HCT116 (cell line): ENCODE data around the gene RYR3. TPM values are rescaled to one million over a fixed set of nuclear protein-coding genes. Genes with fewer than 3 reads are reported as not detected.
"Not testable (repeated sequence)": the region's sequence is repeated elsewhere in the genome, so short reads cannot be mapped to it uniquely, and the experiment has no call there.

Experiments
- ATAC-seq: fragments of 200-7000 bp; cut with Tn5 transposase; 2 replicates; pipeline ENCODE4 v1.9.1; 2020; ENCODE audit warnings: mild to moderate bottlenecking, moderate library complexity
- BruUV-seq: library from RNA; stranded (reverse); fragments of 400-500 nt; replicated peaks from 2 replicates; lab custom pipeline; 2021; lab: Mats Ljungman, UMichigan
- CTCF ChIA-PET: fragments of 300-600 bp; sonication (Branson Sonifier 250); formaldehyde crosslinking; loops from one replicate; lab custom pipeline; 2021; ENCODE audit warnings: antibody characterized with exemption; lab: Charles Lee
- POLR2A ChIA-PET: fragments of 300-600, 350-600 bp; sonication (Branson Sonifier 250); formaldehyde crosslinking; loops from one replicate; lab custom pipeline; 2021; ENCODE audit warnings: antibody characterized with exemption; lab: Charles Lee
- RAD21 ChIA-PET, 2 experiments: fragments of 300-600 bp; sonication (Branson Sonifier 250); formaldehyde crosslinking; loops; one replicate each; lab custom pipeline; 2023; ENCODE audit warnings: low total read pairs in 2 of 2; ENCODE audit not compliant: uncharacterized antibody in 2 of 2, unreplicated experiment in 2 of 2, low non-redundant PET in 1 of 2; lab: Charles Lee
- DNase-seq: peaks from one replicate; pipeline ENCODE4 v3.0.0-alpha.2; 2010; ENCODE audit warnings: low read depth, low spot score
- H2AFZ ChIP-seq: fragments of 200-600 bp; shearing (Covaris generic), sonication (generic); 2 replicates; pipeline ENCODE4 v1.6.1; 2017; ENCODE audit warnings: low read depth, mixed run types, mixed read lengths, antibody characterized with exemption, low read length; ENCODE audit not compliant: poor library complexity, severe bottlenecking
- H3K27ac ChIP-seq: 2 replicates; pipeline ENCODE4 v1.5.1; 2012; ENCODE audit warnings: low read depth, low read length
- H3K27me3 ChIP-seq: fragments of 200-600 bp; sonication (generic); 2 replicates; pipeline ENCODE4 v1.6.1; 2016; ENCODE audit warnings: mixed run types, low read length, mixed read lengths; ENCODE audit not compliant: insufficient read depth
- H3K36me3 ChIP-seq, 2 experiments: fragments of 200-500 bp in 1 of 2; fragments of 200-600 bp in 1 of 2; sonication (Bioruptor generic) in 1 of 2; sonication (generic) in 1 of 2; 2 replicates each; pipeline versions ENCODE4 v1.5.1 to v1.6.1; 2014 to 2016; ENCODE audit warnings: low read length in 2 of 2, inconsistent platforms in 1 of 2, mixed read lengths in 1 of 2, mixed run types in 1 of 2; ENCODE audit not compliant: insufficient read depth in 2 of 2, control insufficient read depth in 1 of 2
- H3K4me1 ChIP-seq, 2 experiments: fragments of 200-600 bp in 1 of 2; sonication (generic) in 1 of 2; 2 replicates each; pipeline versions ENCODE4 v1.5.1 to v1.6.1; 2012 to 2017; ENCODE audit warnings: low read length in 2 of 2, inconsistent platforms in 1 of 2, mild to moderate bottlenecking in 1 of 2, mixed read lengths in 1 of 2, mixed run types in 1 of 2, moderate library complexity in 1 of 2; ENCODE audit not compliant: insufficient read depth in 2 of 2, control insufficient read depth in 1 of 2
- H3K4me2 ChIP-seq: fragments of 200-600 bp; sonication (generic); 2 replicates; pipeline ENCODE4 v1.6.1; 2017; ENCODE audit warnings: mixed run types, low read length, mixed read lengths
- H3K4me3 ChIP-seq, 2 experiments: fragments of 200-600 bp in 1 of 2; sonication (generic) in 1 of 2; replicated peaks in 1 of 2; 2 replicates each; pipeline ENCODE4 v1.5.1; 2011 to 2016; ENCODE audit warnings: low read length in 2 of 2, control low read depth in 1 of 2, low read depth in 1 of 2, mild to moderate bottlenecking in 1 of 2, mixed read lengths in 1 of 2, mixed run types in 1 of 2
- H3K79me2 ChIP-seq: fragments of 200-600 bp; sonication (generic); 2 replicates; pipeline ENCODE4 v1.6.1; 2017; ENCODE audit warnings: mild to moderate bottlenecking, mixed run types, low read length, moderate library complexity, mixed read lengths; ENCODE audit not compliant: insufficient read depth
- H3K9ac ChIP-seq: fragments of 200-600 bp; sonication (generic); 2 replicates; pipeline ENCODE4 v1.6.1; 2016; ENCODE audit warnings: low read length, mixed read lengths
- H3K9me2 ChIP-seq: fragments of 200-600 bp; sonication (generic), shearing (Covaris generic); 2 replicates; pipeline ENCODE4 v1.6.1; 2017; ENCODE audit warnings: mixed run types, mild to moderate bottlenecking, moderate library complexity; ENCODE audit not compliant: insufficient read depth
- H3K9me3 ChIP-seq, 2 experiments: fragments of 200-500 bp in 1 of 2; fragments of 200-600 bp in 1 of 2; sonication (Bioruptor generic) in 1 of 2; sonication (generic) in 1 of 2; 2 replicates each; pipeline ENCODE4 v1.6.1; 2014 to 2017; ENCODE audit warnings: low read length in 2 of 2, mixed read lengths in 2 of 2, inconsistent platforms in 1 of 2, low read depth in 1 of 2, mild to moderate bottlenecking in 1 of 2, mixed run types in 1 of 2, moderate library complexity in 1 of 2; ENCODE audit not compliant: control insufficient read depth in 1 of 2, insufficient read depth in 1 of 2
- H4K20me1 ChIP-seq: fragments of 200-600 bp; sonication (generic), shearing (Covaris generic); 2 replicates; pipeline ENCODE4 v1.6.1; 2017; ENCODE audit warnings: mixed run types, mild to moderate bottlenecking, moderate library complexity; ENCODE audit not compliant: insufficient read depth
- ATF3 ChIP-seq: IDR thresholded peaks from 2 replicates; pipeline ENCODE4 v1.6.1; 2012
- CBX3 ChIP-seq: IDR thresholded peaks from 2 replicates; pipeline ENCODE4 v1.6.1; 2012; ENCODE audit warnings: low read depth
- CEBPB ChIP-seq: IDR thresholded peaks from 2 replicates; pipeline ENCODE4 v1.6.1; 2012; ENCODE audit warnings: low read depth
- EGR1 ChIP-seq: IDR thresholded peaks from 2 replicates; pipeline ENCODE4 v1.6.1; 2012; ENCODE audit warnings: low read depth
- ELF1 ChIP-seq: IDR thresholded peaks from 2 replicates; pipeline ENCODE4 v1.6.1; 2012; ENCODE audit warnings: low read depth, borderline replicate concordance
- EZH2 ChIP-seq: fragments of 200-600 bp; sonication (generic); IDR thresholded peaks from 2 replicates; pipeline ENCODE4 v1.6.1; 2017; ENCODE audit warnings: antibody characterized with exemption, mixed run types
- EZH2phosphoT487 ChIP-seq: fragments of 200-600 bp; IDR thresholded peaks from 2 replicates; pipeline ENCODE4 v1.6.1; 2018; ENCODE audit warnings: antibody characterized with exemption, borderline replicate concordance
- FOSL1 ChIP-seq: IDR thresholded peaks from 2 replicates; pipeline ENCODE4 v1.6.1; 2012; ENCODE audit warnings: low read depth
- MAX ChIP-seq: IDR thresholded peaks from 2 replicates; pipeline ENCODE4 v1.6.1; 2012
- POLR2A ChIP-seq: IDR thresholded peaks from 2 replicates; pipeline ENCODE4 v1.7.0; 2011; ENCODE audit warnings: borderline replicate concordance; ENCODE audit not compliant: insufficient read depth, insufficient read length; ENCODE audit errors: extremely low read depth
- POLR2AphosphoS5 ChIP-seq: IDR thresholded peaks from 2 replicates; pipeline ENCODE4 v1.6.1; 2011; ENCODE audit warnings: mild to moderate bottlenecking, low read depth, low read length, moderate library complexity
- RAD21 ChIP-seq: IDR thresholded peaks from 2 replicates; pipeline ENCODE4 v1.6.1; 2012; ENCODE audit warnings: low read depth, mild to moderate bottlenecking
- REST ChIP-seq: IDR thresholded peaks from 2 replicates; pipeline ENCODE4 v1.6.1; 2012; ENCODE audit warnings: low read depth
- SP1 ChIP-seq: IDR thresholded peaks from 2 replicates; pipeline ENCODE4 v1.6.1; 2012; ENCODE audit warnings: low read depth
- SRF ChIP-seq: IDR thresholded peaks from 2 replicates; pipeline ENCODE4 v1.6.1; 2012; ENCODE audit warnings: low read depth
- YY1 ChIP-seq: IDR thresholded peaks from 2 replicates; pipeline ENCODE4 v1.6.1; 2011; ENCODE audit warnings: low read length, low read depth, moderate library complexity, mild to moderate bottlenecking; ENCODE audit not compliant: insufficient replicate concordance; ENCODE audit errors: extremely low read depth
- ZBTB33 ChIP-seq: IDR thresholded peaks from 2 replicates; pipeline ENCODE4 v1.6.1; 2011; ENCODE audit warnings: mild to moderate bottlenecking, low read length, moderate library complexity; ENCODE audit not compliant: insufficient replicate concordance; ENCODE audit errors: extremely low read depth
- intact Hi-C: fragments of 100-400 bp; cut with micrococcal nuclease; formaldehyde crosslinking; loops from 2 replicates; pipeline ENCODE4 v1.10.0; 2022
- total RNA-seq: library from RNA; stranded (reverse); gene quantifications from one replicate; pipeline ENCODE4 v1.2.1, GENCODE V29; 2021; ENCODE audit not compliant: unreplicated experiment

Gene RYR3
- total RNA-seq, 1 experiment from 2014 or later: not detected

GRCh38 chr15:33569036-33569435 is 258.3 kb downstream of the RYR3 start:
- Histone ChIP-seq H3K27ac (no peak overlapping the region), H3K4me2 (no peak overlapping the region), H3K79me2 (no peaks in the 10 kb centered on the region), H2AFZ (no peak overlapping the region), H3K9me3 (no peaks in the 10 kb centered on the region), H3K9me2 (no peaks in the 10 kb centered on the region), H3K4me3 (no peak overlapping the region), H4K20me1 (no peaks in the 10 kb centered on the region; the same call in 1 of the 2 replicates), H3K9ac (no peak overlapping the region), H3K27me3 (peaks cover 48% of the 10 kb centered on the region), H3K36me3 (no peaks in the 10 kb centered on the region), H3K4me1 (no peaks in the 10 kb centered on the region)
- no peak for DNase-seq
- ChIA-PET CTCF (no interaction called here), RAD21 (no interaction called here), POLR2A (no interaction called here)
- ATAC-seq: no peak
- intact Hi-C loops: no loop called here
- TF ChIP-seq MAX (no peak), EZH2 (no peak), SRF (no peak), EGR1 (no peak), YY1 (no peak), CBX3 (no peak), POLR2A (no peak), EZH2phosphoT487 (no peak), RAD21 (no peak), CEBPB (no peak), ATF3 (no peak), ZBTB33 (no peak), ELF1 (no peak), REST (no peak), FOSL1 (no peak), SP1 (no peak), POLR2AphosphoS5 (no peak)
- no TSS peak for BruUV-seq

- H3K27ac ChIP-seq, H3K4me3 ChIP-seq, H3K9me3 ChIP-seq, H3K36me3 ChIP-seq, H2AFZ ChIP-seq, H3K79me2 ChIP-seq, H3K4me2 ChIP-seq, H4K20me1 ChIP-seq, CTCF ChIA-PET, intact Hi-C loops, H3K4me1 ChIP-seq, BruUV-seq, POLR2A ChIA-PET, DNase-seq, H3K9ac ChIP-seq, H3K9me2 ChIP-seq, ATAC-seq, RAD21 ChIA-PET: not testable (repeated sequence)
- peaks cover 50% of the 10 kb centered on the region for H3K27me3 ChIP-seq
Observed at GRCh38 chr15:33577911-33578310, 267.1 kb downstream of the RYR3 start.
